Measurements from ENCODE around the gene RASL12.

DNA sequence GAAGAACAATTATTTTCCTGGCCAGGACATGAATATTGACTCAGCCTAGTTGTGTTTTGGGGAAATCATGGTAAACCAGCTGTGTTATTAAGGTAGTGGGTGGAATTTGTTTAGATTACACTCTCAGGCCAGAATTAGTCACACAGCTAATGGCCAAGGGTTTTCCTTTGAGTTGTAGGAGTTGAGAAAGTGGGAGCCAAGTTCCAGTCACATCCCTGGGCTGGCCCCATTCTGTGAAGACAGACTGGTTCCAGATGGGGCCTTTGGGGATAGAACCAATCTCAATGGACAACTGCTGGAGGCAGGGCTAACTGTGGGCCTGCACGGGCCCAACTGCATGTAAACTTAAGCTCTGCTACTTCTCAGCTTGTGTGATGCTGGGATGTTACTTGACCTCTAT lies 1.4 kb upstream of the RASL12 start:
- TF ChIP-seq, protein P1, sequence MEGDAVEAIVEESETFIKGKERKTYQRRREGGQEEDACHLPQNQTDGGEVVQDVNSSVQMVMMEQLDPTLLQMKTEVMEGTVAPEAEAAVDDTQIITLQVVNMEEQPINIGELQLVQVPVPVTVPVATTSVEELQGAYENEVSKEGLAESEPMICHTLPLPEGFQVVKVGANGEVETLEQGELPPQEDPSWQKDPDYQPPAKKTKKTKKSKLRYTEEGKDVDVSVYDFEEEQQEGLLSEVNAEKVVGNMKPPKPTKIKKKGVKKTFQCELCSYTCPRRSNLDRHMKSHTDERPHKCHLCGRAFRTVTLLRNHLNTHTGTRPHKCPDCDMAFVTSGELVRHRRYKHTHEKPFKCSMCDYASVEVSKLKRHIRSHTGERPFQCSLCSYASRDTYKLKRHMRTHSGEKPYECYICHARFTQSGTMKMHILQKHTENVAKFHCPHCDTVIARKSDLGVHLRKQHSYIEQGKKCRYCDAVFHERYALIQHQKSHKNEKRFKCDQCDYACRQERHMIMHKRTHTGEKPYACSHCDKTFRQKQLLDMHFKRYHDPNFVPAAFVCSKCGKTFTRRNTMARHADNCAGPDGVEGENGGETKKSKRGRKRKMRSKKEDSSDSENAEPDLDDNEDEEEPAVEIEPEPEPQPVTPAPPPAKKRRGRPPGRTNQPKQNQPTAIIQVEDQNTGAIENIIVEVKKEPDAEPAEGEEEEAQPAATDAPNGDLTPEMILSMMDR (conservative IDR thresholded peaks at IDR 0.05; ENCODE audit: low read length): no peak
- no peak for TF ChIP-seq EZH2phosphoT487 (IDR thresholded peaks at IDR 0.05; ENCODE audit: borderline replicate concordance)

All from Loucy (cell line).